Measurements from ENCODE around the gene CUTC.

CUTC gene

DNA sequence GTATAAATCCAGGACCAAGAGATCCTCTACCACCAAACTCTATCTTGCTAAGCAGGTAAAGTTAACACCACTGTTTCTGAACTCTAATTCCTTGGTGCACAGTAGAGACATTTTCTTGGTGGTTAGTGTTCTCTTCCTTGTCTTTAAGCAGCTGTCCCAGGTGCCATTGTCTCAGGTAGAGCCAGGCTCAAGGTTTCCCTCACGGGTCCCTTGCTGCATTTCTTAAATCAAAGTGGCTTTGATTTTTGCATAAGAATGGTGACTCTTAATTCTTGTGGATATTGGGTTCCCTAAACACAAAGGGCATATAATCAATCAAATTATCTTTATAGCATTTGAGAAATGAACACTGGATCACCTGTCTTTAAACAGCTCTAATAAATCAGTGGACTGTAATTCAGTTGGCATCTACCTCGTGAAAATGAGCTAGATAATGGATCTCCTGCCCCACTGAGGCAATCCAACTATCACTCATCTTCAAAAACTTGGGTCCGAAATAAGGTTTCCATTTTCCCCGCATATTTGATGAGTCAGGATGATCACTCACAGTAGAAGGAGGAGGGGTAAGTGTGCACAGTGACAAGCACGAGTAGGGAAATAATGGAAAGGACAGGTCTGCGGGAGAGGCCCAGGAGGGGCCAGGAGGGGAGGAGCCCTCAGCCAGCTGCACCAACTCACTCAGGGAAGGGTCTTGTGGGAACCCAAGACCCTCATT, 52.9 kb downstream of the CUTC start:
- DNase-seq, result no peak

DNA sequence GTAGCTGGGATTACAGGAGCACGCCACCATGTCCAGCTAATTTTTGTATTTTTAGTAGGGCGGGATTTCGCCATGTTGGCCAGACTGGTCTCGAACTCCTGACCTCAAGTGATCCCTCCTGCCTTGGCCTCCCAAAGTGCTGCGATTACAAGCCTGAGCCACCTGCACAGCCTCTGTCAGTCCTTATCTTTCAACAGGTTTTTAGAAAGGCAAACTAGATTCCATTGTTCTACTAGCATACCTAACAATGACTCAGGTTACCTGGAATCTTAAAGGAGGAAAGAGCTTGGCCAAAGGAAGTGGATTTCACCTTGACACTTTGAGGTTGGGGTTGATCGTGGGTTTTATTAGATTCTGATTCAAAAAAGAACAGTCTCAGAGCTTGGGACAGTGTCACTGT, 53.6 kb downstream of the CUTC start:
- DNase-seq, result no peak

DNA sequence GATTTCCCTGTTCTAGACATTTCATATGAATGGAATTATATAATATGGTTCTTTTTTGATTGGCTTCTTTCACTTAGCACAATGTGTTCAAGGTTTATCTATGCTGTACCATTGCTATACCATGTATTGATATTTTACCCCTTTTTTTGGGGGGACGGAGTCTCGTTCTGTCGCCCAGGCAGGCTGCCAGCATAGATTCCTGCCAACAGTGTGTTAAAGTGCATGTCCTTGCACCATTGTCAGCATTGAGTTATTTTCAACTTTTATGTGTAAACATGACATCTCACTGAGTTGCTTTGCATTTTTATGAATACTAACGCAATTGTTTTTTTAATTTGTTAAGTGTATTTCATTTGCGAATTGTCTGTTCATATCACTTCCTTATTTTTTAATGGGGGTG, 55.3 kb downstream of the CUTC start:
- no peak for DNase-seq

GRCh38 chr10:99787782-99788445, 55.9 kb downstream of the CUTC start:
- DNase-seq, result no peak

- DNase-seq, result no peak
These were observed 56.7 kb downstream of the CUTC start for GRCh38 chr10:99788598-99789256.

DNA sequence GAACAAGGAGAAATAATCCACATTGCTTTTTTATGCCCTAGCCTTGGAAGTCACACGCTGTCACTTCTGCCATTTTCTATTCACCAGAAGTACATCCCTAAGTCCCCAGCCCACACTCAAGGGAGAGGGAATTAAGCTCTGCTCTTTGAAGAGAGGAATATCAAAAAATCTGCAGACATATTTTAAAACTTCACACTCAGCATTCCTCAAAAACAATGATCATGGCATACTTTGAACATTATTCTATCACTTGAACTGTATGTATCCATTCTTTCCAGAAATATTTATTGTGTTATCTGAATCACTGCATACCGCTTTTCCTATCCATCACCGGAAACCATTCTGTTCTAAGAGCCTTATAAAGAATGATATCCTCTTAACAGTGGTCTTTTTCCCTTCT, 59.8 kb downstream of the CUTC start:
- DNase-seq, result no peak

DNA sequence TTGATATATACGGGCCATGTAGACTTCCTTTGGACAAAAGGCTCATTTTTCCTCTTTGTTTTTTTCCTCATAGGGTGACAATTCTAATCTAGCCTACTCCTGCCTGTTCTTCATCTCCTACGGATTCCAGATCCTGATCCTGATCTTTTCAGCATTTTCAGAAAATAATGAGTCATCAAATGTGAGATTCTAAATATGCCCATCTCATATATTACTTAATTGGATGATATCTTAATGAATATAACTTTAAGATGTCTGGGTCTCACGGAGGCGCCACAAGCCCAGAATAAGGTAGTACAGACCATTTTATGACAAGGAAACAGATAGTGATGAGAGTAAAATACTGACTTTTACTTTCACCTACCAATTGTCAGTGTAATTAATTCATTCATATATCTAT, 61.8 kb downstream of the CUTC start:
- no peak for DNase-seq

- DNase-seq, result no peak
These were observed 64.9 kb downstream of the CUTC start for GRCh38 chr10:99796928-99797327.

DNA sequence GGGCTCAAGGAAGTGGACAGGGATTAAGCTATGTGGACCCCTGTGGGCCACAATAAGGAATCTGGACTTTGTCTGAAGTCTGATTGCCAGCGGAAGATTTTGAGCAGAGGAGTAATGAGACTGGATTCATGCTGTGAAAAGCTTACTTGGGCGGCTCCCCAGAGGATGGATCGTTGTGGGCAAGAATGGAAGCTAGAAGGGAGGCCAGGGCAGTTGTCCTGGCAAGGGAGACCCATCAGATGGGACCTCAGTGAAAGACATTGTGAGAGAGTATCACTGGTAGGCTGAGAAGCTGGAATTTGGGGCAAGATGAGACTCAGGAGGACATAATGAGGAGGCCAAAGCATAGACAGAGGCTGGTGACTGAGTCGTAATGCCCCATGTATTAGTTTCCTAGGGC, 66.0 kb downstream of the CUTC start:
- no peak for DNase-seq

- DNase-seq, result no peak
These were observed 66.9 kb downstream of the CUTC start for GRCh38 chr10:99798920-99799319.

DNA sequence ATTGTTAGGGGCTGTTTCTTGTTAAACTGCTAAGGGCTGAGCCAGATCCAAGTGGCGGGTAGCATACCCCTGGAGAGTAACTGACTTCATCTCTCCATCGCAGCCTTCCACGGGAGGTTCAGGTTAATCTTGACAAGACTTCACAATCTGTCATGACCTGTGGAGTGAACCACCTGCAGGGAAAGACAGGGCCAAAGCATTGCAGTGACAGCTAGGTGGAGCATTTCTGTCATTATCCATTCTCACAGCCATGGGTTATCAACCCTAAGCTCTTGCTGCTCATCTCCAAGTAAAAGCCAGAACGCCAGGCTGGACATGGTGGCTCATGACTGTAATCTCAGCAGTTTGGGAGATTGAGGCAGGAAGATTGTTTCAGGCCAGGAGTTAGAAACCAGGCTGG, 67.6 kb downstream of the CUTC start:
- DNase-seq, result no peak

- DNase-seq, result no peak
These were observed 72.4 kb downstream of the CUTC start for GRCh38 chr10:99804471-99804870.

- DNase-seq, result no peak
These were observed 73.2 kb downstream of the CUTC start for GRCh38 chr10:99805190-99805589.
